Thyroid gland (tissue), 4 donors: ENCODE data around the gene FOXF2. TPM values are rescaled to one million over a fixed set of nuclear protein-coding genes. Genes with fewer than 3 reads are reported as not detected.

Source experiments
- DNase-seq, 2 donors: peaks; one replicate each; pipeline ENCODE4 v3.0.0-alpha.2; 2019
- H3K27ac ChIP-seq, 3 donors: fragments of 200-600 bp; sonication (generic); 1 replicate in 2 of 3; 2 replicates in 1 of 3; pipeline ENCODE4 v1.5.1; 2016 to 2019; ENCODE audit warnings: mild to moderate bottlenecking in 1 of 3, moderate library complexity in 1 of 3
- H3K27me3 ChIP-seq: fragments of 200-600 bp; sonication (generic); one replicate; pipeline ENCODE4 v1.5.1; 2019
- H3K36me3 ChIP-seq, 2 donors: fragments of 200-600 bp; sonication (generic); one replicate each; pipeline ENCODE4 v1.5.1; 2016 to 2019
- H3K4me1 ChIP-seq, 2 donors: fragments of 200-600 bp; sonication (generic); one replicate each; pipeline ENCODE4 v1.5.1; 2017 to 2019
- H3K4me3 ChIP-seq, 3 donors: fragments of 200-600 bp; sonication (generic); replicated peaks in 1 of 3; 1 replicate in 2 of 3; 2 replicates in 1 of 3; pipeline ENCODE4 v1.5.1; 2016; ENCODE audit warnings: mild to moderate bottlenecking in 1 of 3
- H3K9me3 ChIP-seq: fragments of 200-600 bp; sonication (generic); one replicate; pipeline ENCODE4 v1.5.1; 2017
- CTCF ChIP-seq, 6 experiments: fragments of 200-600 bp in 3 of 6; fragments of 450-650 bp in 3 of 6; sonication (generic) in 3 of 6; IDR thresholded peaks; one replicate each; pipeline ENCODE4 v1.5.1; 2016 to 2019; ENCODE audit warnings: antibody characterized with exemption in 6 of 6, mild to moderate bottlenecking in 2 of 6, inconsistent platforms in 1 of 6, moderate library complexity in 1 of 6
- POLR2A ChIP-seq, 2 donors: fragments of 450-650 bp; IDR thresholded peaks; one replicate each; pipeline ENCODE4 v1.6.1; 2017; ENCODE audit warnings: antibody characterized with exemption in 2 of 2, mild to moderate bottlenecking in 2 of 2, moderate library complexity in 1 of 2
- WGBS, 2 donors: methylation state at CpG; one replicate each; pipeline ENCODE4 v1.1.5; 2017; 5-methylcytosine and 5-hydroxymethylcytosine counted together
- intact Hi-C: fragments of 100-400 bp; cut with DNase I; formaldehyde crosslinking; loops from one replicate; pipeline ENCODE4 v1.15.1; 2023
- microRNA-seq: library from miRNA; unstranded; fragments of <30 nt; microRNA quantifications from one replicate; pipeline ENCODE4, GENCODE V29; 2016
- small RNA-seq: library from RNA; depleted of rRNA; stranded (forward); fragments of <200 nt; gene quantifications from one replicate; pipeline ENCODE3, GENCODE V24; 2016
- total RNA-seq, 4 donors: library from RNA; depleted of rRNA; stranded (reverse); fragments of >200 nt; gene quantifications; one replicate each; pipeline ENCODE4 v1.2.3, GENCODE V29; 2016

Gene FOXF2
- total RNA-seq, 4 donors from 2014 or later: 1.3 to 2.0 (median 1.7) TPM

DNA sequence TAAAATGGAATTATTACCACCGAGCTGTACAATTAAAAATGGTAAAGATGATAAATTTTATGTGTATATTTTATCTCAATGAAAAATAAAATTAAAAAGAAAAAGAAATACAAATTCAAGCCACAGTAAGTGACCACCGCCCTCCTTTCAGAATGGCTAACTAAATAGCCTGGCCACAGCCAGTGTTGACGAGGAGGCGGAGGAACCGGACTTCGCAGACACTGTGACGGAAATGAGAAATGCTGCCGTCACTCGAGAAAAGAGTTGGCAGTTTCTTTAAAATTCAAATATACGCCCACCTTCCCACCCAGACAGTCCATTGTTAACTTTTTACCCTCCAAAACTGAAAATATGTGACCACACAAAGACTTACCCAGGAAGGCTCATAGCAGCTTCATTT lies 50.0 kb downstream of the FOXF2 start:
- intact Hi-C loops: no loop called here
- no peak overlapping the region for H3K4me3 ChIP-seq
- no peak for DNase-seq
- WGBS, 2 donors: 76 to 80% methylated on average over 10 of the region's 10 CpGs
- H3K27ac ChIP-seq: no peak overlapping the region
- no peaks in the 10 kb centered on the region for H3K27me3 ChIP-seq
- no peaks in the 10 kb centered on the region for H3K36me3 ChIP-seq
- no peak for TF ChIP-seq CTCF (IDR thresholded peaks at IDR 0.05)
- TF ChIP-seq POLR2A (IDR thresholded peaks at IDR 0.05): no peak
- H3K4me1 ChIP-seq: no peaks in the 10 kb centered on the region
- H3K9me3 ChIP-seq: no peaks in the 10 kb centered on the region

GRCh38 chr6:1442929-1443328 lies 53.6 kb downstream of the FOXF2 start:
- intact Hi-C loops: no loop called here
- 40 to 76% methylated on average over 4 of the region's 4 CpGs for WGBS, 2 donors
- Histone ChIP-seq H3K36me3 (no peaks in the 10 kb centered on the region), H3K9me3 (no peaks in the 10 kb centered on the region), H3K4me3 (no peak overlapping the region), H3K4me1 (no peaks in the 10 kb centered on the region), H3K27me3 (no peaks in the 10 kb centered on the region), H3K27ac (no peak overlapping the region)
- no peak for TF ChIP-seq POLR2A (IDR thresholded peaks at IDR 0.05)
- TF ChIP-seq CTCF (IDR thresholded peaks at IDR 0.05): no peak
- no peak for DNase-seq

Small RNAs within 50 kb of the gene (microRNA-seq; reads per million reads assigned to microRNA genes)
- gene MIR6720: not detected

Small RNAs within 50 kb of the gene (small RNA-seq; reads per million reads assigned to genes)
- gene MIR6720: not detected

Other genes with a start within 250 kb of the FOXF2 start
- 1 to 10 TPM in 2 of 4 donors, under 1 TPM in 2; 0.45 to 5.5 (median 1.7) TPM for gene FOXQ1, start 77.5 kb upstream of the FOXF2 start, total RNA-seq
- gene FOXC1, start 220.3 kb downstream of the FOXF2 start, total RNA-seq: 1 to 10 TPM; 3.8 to 8.1 (median 5.5) TPM